Measurements from ENCODE around the gene TSEN15.

- TF ChIP-seq E2F6 (IDR thresholded peaks at IDR 0.05; ENCODE audit: borderline replicate concordance in 1 of 2, extremely low read depth in 1 of 2, insufficient read depth in 1 of 2, insufficient read length in 1 of 2, low read depth in 1 of 2, low read length in 1 of 2, poor library complexity in 1 of 2, severe bottlenecking in 1 of 2) = no peak
- TF ChIP-seq BRCA1 (IDR thresholded peaks at IDR 0.05) = no peak
- TF ChIP-seq BRCA1 (CRISPR knock-in tag; IDR thresholded peaks at IDR 0.05) = no peak
- no peak for TF ChIP-seq BRF2 (IDR thresholded peaks at IDR 0.05; ENCODE audit: borderline replicate concordance, insufficient read depth, insufficient read length)
- TF ChIP-seq CTCF (IDR thresholded peaks at IDR 0.05 in 2 of 3, conservative IDR thresholded peaks at IDR 0.05 in 1 of 3; ENCODE audit: insufficient read depth in 2 of 3, low read depth in 1 of 3, low read length in 3 of 3) = no peak
- TF ChIP-seq AFF4 (CRISPR knock-in tag; IDR thresholded peaks at IDR 0.05) = no peak
- no peak for TF ChIP-seq REST (IDR thresholded peaks at IDR 0.05; ENCODE audit: borderline replicate concordance)
- no peak for TF ChIP-seq REST (CRISPR knock-in tag; IDR thresholded peaks at IDR 0.05; ENCODE audit: low read depth)
- no peak for TF ChIP-seq MAFK (IDR thresholded peaks at IDR 0.05; ENCODE audit: low read length)
- no peak for TF ChIP-seq ZNF79 (CRISPR knock-in tag; IDR thresholded peaks at IDR 0.05; ENCODE audit: low read depth)
- no peak for TF ChIP-seq MBD2 (IDR thresholded peaks at IDR 0.05; ENCODE audit: borderline replicate concordance, low read depth)
Measured at GRCh38 chr1:184004935-184005334, 46.6 kb upstream of the TSEN15 start.

All from K562 (cell line).